GM19240 (cell line): Measurements from ENCODE around the gene GP1BA.
A peak's percentile ranks its signal among the peaks of the same experiment; 100 is the strongest.

Source experiments
- DNase-seq: peaks from one replicate; pipeline ENCODE4 v3.0.0; 2011; ENCODE audit warnings: low spot score; ENCODE audit not compliant: insufficient read length

GP1BA gene

DNA sequence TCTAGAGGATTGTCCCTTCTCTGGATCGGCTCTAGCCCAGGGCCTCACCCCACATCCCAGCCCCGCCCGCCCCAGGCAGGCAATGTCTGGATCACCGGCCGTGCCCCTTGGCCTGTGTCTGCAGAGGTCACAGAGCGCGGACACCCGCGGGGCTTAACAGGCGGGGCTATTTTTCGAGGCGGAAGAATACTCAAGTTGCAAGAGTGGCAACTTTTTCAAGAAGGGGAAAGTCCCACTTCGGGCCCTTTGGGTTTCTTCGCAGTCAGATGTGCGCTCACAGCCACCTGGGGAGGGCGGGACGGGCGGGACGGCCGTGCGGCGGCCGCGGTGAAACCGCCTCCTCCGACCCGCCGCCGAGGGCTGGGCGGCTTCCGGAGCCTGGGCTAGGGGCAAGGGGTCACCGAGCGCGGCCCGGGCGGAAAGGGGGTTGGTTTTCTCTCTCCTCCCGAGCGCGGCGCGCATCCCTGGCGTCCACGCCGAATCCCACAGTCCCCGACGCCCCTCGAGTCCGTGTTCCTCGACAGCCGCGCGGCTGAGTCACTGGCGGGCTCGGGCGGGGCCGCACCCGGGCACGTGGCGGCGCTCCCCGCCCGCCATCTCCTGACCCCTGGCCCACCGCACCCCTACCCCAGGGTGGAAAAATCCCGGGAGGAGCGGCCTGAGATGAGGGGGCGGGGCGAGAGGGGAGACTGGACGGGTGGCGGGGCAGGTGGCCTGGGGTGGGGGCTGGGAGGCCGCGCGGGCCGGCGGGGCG is 17.4 kb downstream of the GP1BA start:
- DNase-seq: peak; percentile 68

DNA sequence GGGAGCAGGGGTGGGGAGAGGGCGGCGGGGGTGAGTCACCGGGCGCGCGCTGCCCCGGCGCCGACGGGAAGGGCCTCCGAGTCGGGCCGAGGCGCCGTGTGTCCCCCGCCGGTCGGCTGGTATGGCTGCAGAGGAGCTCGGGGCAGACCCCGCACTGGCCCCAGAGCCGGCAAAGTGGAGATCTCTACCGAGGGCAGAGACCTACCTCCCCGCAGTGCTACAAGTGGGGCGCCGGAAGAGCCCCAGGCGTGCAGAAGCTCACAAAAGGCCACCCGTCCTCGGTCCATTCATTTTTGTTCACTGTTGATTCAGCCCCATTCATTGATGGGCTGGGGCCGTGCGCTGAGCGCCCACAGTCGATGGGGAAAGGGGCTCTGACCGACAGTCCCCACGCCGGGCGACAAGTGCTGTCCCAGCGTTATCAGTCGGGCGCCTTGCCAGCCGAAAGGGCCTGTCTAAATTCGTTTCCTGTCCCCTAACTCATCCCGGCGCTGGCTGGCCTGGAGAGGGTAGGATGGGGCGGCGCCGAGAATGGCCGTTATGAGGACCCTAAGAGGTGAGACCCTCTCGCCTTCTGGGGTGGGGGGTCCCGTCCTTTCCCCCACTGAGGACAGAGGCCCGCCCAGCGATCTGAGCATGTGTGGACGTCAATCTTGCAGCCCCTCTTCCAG is 18.1 kb downstream of the GP1BA start:
- peak; percentile 34 for DNase-seq

DNA sequence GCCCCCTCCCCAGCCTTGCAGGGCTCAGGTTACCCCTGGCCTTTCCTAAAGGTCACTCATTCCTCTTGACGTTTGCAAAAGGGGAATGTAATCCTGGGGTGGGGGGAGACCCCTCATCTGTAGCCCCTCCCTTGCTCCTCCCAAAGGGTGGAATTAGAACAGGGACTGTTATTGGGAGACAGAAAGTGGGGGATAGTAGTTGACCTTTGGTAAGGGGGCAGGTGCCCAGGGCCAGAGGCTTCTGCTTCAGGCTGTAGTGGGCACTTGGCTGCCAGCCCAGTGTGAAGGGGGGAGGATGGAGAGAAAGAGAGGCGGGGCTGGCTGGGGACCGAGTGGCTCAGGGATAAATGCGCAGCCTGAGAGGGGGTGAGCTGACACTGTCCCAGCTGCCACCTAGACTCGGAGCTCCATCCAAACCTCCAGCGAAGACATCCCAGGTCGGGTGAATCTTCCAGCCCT is 18.7 kb downstream of the GP1BA start, which contains the start of gene ENO3:
Gene ENO3, plus strand, starts transcription at position 374 of the 459 bp plus-strand sequence. CDS start 711 bp downstream, outside the sequence.
- DNase-seq: no peak

DNA sequence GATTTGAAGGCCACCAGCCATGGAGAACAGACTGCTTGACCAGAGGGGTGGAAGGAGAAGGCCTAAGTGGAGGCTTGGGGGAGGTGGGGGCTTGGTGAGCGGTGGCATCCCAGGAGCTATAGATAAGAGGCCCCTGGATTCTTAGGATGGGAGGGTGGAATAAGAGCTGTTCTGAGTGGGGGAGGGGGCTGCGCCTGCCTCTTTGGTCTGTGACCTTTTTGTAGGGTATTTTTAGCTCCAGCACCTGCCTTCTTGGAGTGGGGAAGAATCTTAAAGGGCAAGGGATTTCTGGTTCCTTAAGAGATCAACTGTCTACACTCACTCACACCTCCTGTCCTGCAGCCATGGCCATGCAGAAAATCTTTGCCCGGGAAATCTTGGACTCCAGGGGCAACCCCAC is 19.4 kb downstream of the GP1BA start:
- no peak for DNase-seq

DNA sequence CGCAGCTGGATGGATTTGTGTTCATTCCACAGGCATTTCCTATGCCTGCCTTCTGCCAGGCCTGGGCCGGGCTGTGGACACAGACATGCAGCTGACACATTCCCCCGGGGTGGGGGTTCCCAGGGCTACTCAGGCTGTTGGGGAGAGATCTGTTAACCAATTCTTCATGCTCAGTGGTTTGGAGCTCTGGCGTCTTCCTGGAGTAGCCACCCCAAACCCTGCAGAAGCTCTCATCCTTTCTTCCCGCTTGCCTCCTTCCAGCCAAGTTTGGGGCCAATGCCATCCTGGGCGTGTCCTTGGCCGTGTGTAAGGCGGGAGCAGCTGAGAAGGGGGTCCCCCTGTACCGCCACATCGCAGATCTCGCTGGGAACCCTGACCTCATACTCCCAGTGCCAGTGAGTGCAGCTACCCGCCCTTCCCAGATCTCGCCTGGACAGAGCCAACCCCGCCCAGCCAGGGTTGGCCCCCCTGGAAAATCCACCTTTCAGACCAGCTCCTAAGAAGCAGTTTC is 21.4 kb downstream of the GP1BA start:
- no peak for DNase-seq

DNA sequence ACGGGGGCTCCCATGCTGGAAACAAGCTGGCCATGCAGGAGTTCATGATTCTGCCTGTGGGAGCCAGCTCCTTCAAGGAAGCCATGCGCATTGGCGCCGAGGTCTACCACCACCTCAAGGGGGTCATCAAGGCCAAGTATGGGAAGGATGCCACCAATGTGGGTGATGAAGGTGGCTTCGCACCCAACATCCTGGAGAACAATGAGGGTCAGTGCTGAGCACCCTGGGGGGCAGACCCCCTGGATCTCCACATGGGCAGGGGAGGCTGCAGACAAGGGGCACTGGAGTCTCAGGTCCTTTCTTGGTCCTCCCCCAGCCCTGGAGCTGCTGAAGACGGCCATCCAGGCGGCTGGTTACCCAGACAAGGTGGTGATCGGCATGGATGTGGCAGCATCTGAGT is 23.0 kb downstream of the GP1BA start:
- no peak for DNase-seq

DNA sequence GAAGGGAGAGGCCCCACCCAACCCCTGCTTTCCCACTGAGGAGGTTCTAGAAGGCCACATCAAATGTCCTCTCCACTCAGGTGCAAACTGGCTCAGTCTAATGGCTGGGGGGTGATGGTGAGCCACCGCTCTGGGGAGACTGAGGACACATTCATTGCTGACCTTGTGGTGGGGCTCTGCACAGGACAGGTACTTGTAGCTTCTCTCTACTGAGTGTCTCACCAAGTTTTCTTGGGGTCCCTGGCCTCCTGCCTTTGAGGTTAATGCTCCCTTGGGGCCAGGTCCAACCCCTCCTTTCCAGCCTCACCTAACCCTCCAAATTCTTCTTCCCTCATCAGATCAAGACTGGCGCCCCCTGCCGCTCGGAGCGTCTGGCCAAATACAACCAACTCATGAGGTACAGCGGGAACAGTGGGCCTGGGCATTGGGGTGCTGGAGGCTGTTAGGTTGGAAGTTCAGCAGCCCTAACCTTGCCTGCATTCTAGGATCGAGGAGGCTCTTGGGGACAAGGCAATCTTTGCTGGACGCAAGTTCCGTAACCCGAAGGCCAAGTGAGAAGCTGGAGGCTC is 24.5 kb downstream of the GP1BA start:
- DNase-seq: no peak

DNA sequence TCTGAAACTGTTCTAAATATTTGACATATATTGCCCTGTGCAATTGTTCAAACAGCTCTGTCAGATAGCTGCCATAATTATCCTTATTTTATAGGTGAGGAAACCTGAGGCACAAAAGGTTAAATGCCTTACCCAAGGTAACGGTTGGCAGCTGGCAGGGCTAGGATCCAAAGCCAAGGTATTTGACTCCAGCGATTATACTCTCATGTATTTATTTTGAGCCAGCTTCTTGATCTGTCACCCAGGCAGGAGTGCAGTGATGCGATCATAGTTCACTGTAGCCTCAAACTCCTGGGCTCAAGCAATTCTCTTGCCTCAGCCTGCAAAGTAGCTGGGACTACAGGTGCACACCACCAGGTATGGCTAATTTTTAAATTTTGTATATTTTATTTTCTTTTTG is 26.0 kb downstream of the GP1BA start:
- no peak for DNase-seq

DNA sequence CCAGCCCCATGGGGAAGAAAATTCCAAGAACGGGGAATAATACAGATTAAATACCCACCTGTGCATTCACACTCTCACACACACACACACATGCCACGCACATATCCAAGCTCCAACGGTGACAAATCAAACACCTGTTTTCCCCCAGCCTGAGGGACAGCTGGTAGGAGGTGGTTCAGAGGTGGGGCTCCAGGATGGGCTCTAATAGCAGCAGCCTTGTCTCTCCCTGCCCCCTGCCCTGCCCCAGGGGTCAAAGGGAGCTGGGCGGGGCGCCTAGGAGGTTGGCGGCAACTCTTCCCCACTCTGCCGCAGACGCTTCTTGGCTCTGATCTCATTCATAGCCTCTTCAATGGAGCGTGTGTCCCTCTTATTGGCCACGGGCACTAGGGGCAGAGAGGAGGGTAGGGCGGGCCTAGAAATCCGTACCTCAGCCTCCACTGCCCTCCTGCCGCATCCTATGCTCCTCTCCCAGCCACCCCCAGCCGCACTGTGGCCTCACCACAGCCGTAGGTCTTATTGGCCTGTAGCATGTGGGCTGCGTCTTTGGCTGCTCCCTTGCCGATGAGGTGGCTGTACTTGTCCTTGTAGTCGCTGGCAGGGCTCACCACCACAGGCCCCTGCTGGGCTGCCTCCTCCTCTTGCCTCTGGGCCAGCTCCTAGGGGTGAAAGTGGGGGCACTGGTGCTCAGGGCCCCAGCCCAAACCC is 27.3 kb downstream of the GP1BA start:
- DNase-seq: no peak

DNA sequence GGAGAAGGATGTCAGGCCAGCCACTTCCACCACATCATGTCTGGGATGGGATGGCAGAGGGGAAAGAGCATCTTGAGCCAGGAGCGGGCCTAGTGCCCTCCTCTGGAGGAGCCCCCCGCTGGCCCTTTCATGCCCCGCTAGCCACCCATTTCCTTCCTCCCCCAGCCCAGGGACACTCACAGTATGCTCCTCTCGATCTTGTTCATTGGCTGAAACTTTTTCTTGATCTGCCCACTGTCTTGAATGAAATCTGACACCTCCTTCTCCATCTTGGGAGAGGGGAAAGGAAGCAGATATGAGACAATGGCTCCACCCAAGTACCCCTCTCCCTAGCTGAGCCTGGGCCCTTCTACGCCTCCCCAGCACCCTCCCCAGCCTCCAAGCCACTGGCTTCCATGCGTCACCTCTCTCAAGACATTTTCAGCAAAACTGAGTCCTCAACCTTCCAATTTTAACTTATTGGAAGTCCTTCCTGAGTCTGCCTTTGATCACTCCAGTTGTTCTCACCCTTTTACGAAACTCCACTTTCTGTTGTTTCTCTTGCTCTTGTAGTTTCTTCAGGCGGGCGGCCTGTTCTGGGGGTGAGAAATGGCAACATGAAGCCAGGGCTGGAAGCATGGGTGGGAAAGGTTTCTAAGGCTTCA is 28.3 kb downstream of the GP1BA start:
- DNase-seq: no peak

DNA sequence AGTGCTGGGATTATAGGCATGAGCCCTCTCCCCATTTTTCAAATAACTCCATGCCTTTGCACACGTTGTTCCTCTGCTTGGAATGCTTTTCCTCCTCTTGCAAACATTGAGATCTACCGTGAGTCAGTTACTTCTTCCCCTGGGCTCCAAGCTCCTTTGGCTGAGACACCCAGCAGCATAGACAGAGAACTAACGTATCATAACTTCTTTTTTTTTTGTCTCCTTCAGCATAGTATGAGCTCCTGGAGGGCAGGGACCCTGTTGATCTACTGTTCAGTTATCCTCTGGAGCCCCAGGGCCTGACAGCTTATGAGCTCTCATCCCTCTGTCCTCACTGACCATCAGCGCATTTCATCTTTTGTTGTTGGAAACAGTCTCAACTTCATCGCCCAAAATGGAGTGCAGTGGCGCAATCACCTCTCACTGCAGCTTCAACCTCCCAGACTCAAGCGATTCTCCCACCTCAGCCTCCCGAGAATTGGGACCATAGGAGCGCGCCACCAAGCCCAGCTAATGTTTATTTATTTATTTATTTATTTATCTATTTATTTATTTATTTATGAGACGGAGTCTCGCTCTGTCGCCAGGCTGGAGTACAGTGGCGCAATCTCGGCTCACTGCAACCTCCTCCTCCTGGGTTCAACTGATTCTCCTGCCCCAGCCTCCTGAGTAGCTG is 33.4 kb downstream of the GP1BA start:
- DNase-seq: no peak

DNA sequence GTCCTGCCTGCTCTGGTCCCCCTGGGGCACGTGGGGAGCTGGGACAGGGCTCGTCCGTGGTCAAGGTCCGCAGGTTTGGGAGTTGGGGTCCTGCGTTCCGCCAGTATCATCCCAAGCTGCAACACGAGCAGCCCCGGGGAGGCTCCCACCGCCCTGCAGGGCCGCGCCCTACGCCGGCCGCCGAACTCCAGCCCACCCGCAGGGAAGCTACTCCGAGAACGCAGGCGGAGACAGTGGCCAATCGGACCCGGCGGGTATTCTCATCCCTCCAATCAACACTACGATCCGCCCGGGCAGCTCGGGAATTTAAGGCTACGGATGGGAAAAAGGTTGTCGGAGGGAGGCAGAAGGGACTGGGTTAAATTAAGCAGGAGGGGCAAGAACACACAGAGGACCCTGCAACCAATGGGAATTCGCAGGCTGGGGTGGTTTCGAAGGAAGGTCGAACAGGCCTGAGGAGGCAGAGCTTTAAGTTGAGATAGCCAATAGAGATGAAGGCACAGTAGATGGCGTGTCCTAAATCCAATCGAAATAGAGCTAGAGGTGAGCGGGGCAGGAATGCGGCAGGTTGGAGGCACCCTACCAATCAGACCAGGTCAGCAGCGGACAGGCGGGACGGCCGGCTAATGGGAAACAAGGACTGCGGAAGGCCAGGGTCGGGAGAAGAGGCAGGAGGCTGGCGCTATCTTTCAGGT is 34.9 kb downstream of the GP1BA start:
- DNase-seq: peak; percentile 93

DNA sequence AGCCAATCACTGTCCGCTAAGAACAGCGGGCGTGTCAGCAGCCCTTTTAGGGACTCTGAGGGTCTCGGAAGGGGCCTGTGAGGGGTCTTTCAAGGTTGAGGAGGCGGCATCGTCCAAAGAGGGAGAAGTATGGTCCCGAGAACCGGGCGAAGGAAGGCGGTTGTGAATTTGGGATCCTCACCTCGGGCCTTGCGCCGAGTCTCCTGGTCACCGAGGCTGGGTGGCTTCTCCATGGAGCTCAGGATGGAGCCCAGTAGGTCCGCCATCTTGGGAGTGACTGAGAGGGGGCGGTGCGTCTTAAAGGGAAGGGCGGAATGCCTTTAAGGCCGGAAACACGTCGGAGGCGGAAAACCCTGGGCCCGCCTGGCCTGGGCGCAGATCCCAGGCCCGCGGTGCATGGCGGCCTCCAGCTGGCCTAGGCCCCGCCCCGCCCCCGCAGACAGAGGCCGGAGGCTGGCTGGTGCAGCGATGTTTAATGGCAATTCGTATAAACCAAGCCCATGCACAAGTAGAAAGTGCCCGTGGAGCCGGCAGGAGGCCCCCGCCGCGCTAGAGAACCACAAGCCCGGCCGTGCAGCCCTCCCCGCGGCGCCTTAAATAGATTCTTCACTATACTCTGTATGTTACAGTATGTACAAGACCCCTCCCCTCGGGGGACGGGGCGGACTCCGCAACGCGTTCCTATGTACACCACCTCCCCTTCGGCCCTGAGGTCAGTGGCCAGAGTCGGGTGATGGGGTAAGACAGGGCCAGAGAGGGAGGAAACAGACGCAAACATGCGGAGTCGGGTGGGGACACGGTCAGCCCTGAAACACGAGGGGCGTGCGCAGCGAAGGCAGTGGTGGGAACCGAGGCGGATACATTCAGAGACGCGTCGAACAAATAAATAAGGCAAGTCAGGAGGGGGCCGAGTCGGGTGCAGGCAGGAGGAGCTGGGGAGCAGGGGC is 35.7 kb downstream of the GP1BA start, which contains the start of gene SPAG7:
Gene SPAG7, minus strand, starts transcription at position 279 of the 947 bp plus-strand sequence. Its CDS starts 13 bp downstream, at position 266.
- peak; percentile 87 for DNase-seq

DNA sequence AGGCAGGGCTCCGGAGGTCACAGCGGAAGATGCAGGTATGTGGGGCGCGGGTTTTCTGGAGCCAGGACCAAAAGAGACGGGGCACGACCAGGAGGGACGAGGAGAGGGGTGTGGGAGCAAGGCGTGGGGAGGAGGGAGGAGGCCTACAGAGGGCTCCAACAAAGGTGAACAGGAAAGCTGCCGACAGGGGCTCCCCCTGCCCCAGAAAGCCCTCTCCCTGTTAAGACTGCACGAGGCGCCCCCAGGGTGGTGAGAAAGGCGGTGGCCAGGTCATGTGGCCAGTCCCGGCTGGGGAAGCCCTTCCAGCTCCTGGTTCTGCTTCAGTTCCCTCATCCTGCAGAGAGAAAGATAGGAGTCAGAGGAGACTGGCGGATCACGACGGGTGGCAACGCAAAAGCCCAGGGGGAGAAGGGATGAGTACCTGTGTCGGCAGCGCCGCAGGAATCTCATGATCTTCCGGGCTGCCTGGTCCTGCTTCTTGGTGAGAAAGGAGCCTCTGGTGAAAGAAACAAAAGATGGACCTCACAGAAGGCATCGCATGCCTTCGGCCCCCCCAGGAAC is 36.5 kb downstream of the GP1BA start:
- DNase-seq: no peak

DNA sequence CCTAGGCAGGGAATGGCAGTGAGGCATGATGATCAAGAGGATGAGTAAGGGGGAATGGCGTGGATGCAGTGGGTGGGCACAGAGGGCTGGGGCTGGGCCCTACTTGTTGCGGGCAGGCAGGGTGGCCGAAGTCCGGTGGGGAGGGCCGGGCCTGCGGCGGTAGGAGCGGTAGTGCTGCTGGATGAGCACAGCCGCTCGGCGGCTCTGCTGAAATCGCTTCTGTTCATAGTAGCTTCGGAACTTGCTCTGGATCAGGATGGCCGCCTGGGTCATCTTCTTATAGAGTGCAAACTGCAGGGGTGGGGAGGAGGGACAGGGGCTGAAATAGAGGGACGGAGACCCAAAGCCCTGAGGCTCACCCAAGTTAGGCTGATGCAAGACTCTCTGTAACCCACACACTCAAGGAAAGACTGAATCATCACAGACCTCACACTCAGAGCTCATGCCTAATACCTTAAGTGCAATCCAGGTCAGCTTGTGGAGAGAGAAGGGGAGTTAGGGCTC is 37.0 kb downstream of the GP1BA start:
- DNase-seq: no peak

DNA sequence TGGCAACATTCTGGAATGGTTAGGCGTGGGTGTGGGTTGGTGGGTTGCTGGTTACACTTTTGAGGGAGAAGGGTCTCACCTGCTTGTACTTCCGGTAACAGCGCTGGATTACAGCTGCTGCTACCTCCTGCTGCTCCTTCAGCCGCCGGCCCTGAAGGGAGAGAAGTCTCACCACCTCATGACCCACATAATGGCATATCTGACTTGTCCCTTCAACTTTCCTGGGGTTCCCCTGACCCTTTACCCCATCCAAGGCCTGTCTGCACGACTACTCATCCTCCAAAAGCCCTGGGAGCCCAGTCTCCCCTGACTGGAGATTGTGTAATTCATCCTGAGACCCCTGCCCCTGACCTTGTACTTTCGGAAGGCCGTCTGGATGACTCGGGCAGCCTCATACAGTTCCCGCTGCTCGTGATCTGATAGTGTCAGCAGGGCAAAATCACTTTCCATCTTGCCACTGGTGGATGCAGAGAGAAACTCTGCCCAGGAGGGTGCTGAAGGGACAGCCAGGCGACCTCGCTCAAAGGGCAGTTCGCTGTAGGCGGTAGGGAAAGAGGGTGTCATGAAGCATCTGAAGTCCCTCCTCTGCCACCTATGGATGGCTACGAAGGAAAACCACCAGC is 37.6 kb downstream of the GP1BA start:
- DNase-seq: no peak

DNA sequence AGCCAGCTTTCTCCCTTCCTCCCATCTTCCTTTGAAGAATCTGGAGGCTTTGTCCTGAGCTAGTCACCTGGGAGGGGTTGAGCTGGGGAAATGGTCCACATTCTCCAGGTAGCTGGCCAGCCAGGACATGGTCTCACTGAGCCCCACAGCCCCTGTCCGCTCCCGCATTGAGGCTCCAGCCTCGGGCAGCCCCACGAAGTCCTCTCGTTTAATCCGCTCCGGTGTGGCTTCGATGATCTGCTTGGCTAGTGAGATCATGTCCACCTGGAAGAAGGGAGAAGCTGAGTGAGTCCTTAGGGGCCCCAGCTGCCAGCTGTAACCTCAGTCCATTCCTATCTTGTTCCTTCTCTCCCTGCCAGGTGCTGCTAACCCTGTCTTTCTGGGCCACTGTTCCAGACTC is 38.2 kb downstream of the GP1BA start:
- DNase-seq: no peak

DNA sequence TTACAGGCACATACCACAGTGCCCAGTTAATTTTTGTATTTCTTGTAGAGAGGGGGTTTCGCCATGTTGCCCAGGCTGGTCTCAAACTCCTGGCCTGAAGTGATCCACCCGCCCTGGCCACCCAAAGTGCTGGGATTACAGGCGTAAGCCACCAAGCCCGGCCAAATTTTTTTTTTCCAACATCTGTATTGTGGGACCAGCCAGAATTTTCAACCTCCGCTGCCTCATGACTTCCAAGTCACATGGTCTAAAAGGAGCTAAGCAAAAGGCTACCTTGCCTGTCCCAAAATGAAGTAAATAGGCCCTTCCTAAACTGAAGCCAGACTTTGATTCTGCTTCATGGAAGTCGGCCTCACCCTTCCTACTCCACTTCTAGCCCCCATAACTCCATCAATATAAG is 39.7 kb downstream of the GP1BA start:
- DNase-seq: no peak
